Natural killer cell (primary cell): Measurements from ENCODE around the gene NAA15. TPM values are rescaled to one million over a fixed set of nuclear protein-coding genes. Genes with fewer than 3 reads are reported as not detected.

Source experiments
- ATAC-seq, 3 donors: fragments of 150-1000 bp in 2 of 3; fragments of 200-7000 bp in 1 of 3; cut with Tn5 transposase; 1 replicate in 1 of 3; 2 replicates in 2 of 3; pipeline ENCODE4 v1.10.0; 2021; ENCODE audit warnings: mild to moderate bottlenecking in 2 of 3, moderate library complexity in 2 of 3
- DNase-seq, 2 donors: peaks; one replicate each; pipeline versions ENCODE4 v3.0.0 to v3.0.0-alpha.2; 2013 to 2021; ENCODE audit warnings: mixed read lengths in 1 of 2
- H3K27ac ChIP-seq: one replicate; pipeline ENCODE4 v1.5.1; 2013; ENCODE audit warnings: mild to moderate bottlenecking, low read length
- H3K27me3 ChIP-seq: one replicate; pipeline ENCODE4 v1.6.1; 2013; ENCODE audit warnings: low read length; ENCODE audit not compliant: control insufficient read depth, insufficient read depth
- H3K36me3 ChIP-seq: one replicate; pipeline ENCODE4 v1.6.1; 2013; ENCODE audit warnings: low read length; ENCODE audit not compliant: control insufficient read depth, insufficient read depth
- H3K4me1 ChIP-seq: one replicate; pipeline ENCODE4 v1.6.1; 2013; ENCODE audit warnings: low read length; ENCODE audit not compliant: control insufficient read depth, insufficient read depth
- H3K4me3 ChIP-seq: one replicate; pipeline ENCODE4 v1.5.1; 2013; ENCODE audit warnings: low read length
- H3K9me3 ChIP-seq: one replicate; pipeline ENCODE4 v1.6.1; 2013; ENCODE audit warnings: low read length; ENCODE audit not compliant: control insufficient read depth, insufficient read depth
- H3K27ac Mint-ChIP-seq, 2 donors: one replicate each; pipeline ENCODE4 v1.8.0; 2022; ENCODE audit warnings: mild to moderate bottlenecking in 2 of 2, mixed read lengths in 2 of 2, moderate library complexity in 1 of 2
- H3K27me3 Mint-ChIP-seq, 2 donors: one replicate each; pipeline ENCODE4 v1.8.0; 2022; ENCODE audit warnings: low read depth in 2 of 2, mixed read lengths in 2 of 2
- H3K36me3 Mint-ChIP-seq: one replicate; pipeline ENCODE4 v1.8.0; 2022; ENCODE audit warnings: mixed read lengths
- H3K4me1 Mint-ChIP-seq, 2 donors: one replicate each; pipeline ENCODE4 v1.8.0; 2022; ENCODE audit warnings: mixed read lengths in 2 of 2
- H3K4me3 Mint-ChIP-seq: one replicate; pipeline ENCODE4 v1.8.0; 2022; ENCODE audit warnings: mild to moderate bottlenecking, moderate library complexity, mixed read lengths
- H3K9me3 Mint-ChIP-seq, 2 donors: one replicate each; pipeline ENCODE4 v1.8.0; 2022; ENCODE audit warnings: mixed read lengths in 2 of 2
- WGBS: methylation state at CpG from one replicate; pipeline ENCODE4 v1.1.7; 2013; ENCODE audit warnings: missing lambda C conversion rate; ENCODE audit not compliant: insufficient coverage; 5-methylcytosine and 5-hydroxymethylcytosine counted together
- intact Hi-C: fragments of 100-400 bp; cut with micrococcal nuclease; formaldehyde crosslinking; loops from one replicate; pipeline ENCODE4 v1.14.2; 2022
- total RNA-seq, 4 donors: library from RNA; stranded (reverse); fragments of 120-200 nt in 1 of 4; gene quantifications; one replicate each; pipeline versions ENCODE4 v1.2.3 to v1.2.4, GENCODE V29; 2013 to 2022
- TF ChIP-seq, protein P1 (sequence below): fragments of 200-600 bp; IDR thresholded peaks from one replicate; pipeline ENCODE4 v1.8.0; 2022; ENCODE audit warnings: antibody characterized with exemption

NAA15 gene
- total RNA-seq, 3 donors from 2014 or later (not counting 1 experiment from before 2014, with no cell fraction given): 56.7 to 66.3 (median 61.9) TPM

DNA sequence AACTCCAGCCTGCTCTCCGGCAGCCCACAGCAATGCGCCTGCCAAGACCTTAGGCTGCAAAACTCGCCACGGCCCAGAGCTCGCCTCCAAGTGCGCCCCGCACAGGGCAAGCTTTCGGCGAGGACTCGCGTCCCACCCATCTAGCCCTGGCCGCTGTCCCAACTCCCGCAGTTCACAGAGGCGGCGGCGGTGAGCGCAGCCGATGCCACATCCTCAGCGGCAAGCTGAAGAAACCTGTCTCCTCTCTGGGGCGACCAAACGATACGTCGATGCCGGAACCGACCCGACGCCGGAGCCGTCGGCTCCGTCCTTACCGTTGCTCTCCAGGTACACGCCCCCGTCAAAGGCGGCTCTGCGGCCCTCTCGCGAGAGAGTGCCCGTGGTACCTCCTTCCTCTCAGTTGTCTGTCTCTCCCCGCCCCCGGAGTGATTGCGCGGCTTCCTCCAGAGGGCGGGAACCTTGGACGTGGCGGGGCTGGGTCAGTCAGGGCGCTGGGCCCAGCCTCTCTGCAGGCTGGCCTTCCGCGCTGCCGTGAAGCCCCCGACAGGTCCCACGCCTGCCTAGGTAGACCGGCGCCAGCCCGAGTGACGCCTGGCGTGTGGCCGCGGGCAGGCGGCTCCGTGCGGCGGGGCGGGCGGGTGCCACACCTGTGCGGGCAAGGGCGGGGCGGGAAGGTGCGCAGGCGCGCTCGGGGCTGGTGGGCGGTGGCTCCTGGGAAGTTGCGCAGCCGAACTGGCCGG, 152.2 kb downstream of the NAA15 start:
- H3K9me3 ChIP-seq: no peaks in the 10 kb centered on the region
- Mint-ChIP-seq H3K4me3 (peak overlapping the region; percentile 99), H3K27me3 (no peaks in the 10 kb centered on the region), H3K4me1 (peaks cover 62% of the 10 kb centered on the region in 2 donors), H3K27ac (peak overlapping the region; percentile 99), H3K36me3 (no peaks in the 10 kb centered on the region), H3K9me3 (no peaks in the 10 kb centered on the region)
- peaks cover 20% of the 10 kb centered on the region for H3K4me1 ChIP-seq
- no peaks in the 10 kb centered on the region for H3K27me3 ChIP-seq
- intact Hi-C loops: loop anchor here (2.0 kb wide), 4 partner anchors 75 to 371 kb away; partner anchors contain the start of genes ELF2 and NDUFC1
- WGBS: under 1% methylated on average over 76 of the region's 76 CpGs
- H3K36me3 ChIP-seq: no peaks in the 10 kb centered on the region
- peak; percentile 91 to 97 for DNase-seq
- peak overlapping the region; percentile 80 for H3K4me3 ChIP-seq
- peak overlapping the region; percentile 89 for H3K27ac ChIP-seq
- TF ChIP-seq, protein P1, sequence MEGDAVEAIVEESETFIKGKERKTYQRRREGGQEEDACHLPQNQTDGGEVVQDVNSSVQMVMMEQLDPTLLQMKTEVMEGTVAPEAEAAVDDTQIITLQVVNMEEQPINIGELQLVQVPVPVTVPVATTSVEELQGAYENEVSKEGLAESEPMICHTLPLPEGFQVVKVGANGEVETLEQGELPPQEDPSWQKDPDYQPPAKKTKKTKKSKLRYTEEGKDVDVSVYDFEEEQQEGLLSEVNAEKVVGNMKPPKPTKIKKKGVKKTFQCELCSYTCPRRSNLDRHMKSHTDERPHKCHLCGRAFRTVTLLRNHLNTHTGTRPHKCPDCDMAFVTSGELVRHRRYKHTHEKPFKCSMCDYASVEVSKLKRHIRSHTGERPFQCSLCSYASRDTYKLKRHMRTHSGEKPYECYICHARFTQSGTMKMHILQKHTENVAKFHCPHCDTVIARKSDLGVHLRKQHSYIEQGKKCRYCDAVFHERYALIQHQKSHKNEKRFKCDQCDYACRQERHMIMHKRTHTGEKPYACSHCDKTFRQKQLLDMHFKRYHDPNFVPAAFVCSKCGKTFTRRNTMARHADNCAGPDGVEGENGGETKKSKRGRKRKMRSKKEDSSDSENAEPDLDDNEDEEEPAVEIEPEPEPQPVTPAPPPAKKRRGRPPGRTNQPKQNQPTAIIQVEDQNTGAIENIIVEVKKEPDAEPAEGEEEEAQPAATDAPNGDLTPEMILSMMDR: no peak
- ATAC-seq: peak; percentile 89 to 96 (median 91)

DNA sequence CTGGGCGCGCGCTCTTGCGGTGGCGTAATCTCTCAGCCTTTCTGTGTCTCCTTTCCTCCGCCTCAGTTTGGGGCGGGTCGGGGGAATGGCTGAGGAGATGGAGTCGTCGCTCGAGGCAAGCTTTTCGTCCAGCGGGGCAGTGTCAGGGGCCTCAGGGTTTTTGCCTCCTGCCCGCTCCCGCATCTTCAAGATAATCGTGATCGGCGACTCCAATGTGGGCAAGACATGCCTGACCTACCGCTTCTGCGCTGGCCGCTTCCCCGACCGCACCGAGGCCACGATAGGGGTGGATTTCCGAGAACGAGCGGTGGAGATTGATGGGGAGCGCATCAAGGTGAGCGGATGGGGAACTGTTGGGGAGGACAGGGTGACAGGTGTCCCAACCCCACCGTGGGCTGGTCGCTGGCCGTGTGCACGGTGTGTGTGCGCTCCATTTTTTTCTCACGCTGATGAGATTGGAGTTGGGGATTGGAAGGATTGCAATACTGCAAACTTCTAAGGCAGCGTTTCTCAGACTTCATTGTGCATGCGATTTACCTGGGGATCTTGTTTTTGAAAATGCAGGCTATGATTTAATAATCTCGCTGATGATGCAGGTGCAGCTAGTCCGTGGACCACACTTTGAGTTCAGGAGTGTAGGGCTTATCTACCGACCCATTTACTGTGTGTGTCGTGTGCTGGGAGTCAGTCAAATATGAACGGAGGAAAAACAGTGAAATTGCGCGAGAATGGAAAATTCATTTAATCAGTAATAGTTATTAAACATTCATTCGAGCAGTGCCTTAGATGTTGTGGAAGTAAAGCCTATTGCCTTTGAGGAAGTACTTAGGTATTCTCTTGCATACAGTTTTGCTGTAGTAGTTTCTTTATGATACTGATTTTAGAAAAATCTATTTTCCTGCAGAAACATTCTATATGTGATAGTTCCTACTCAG, 153.1 kb downstream of the NAA15 start, which contains the start of gene RAB33B:
RAB33B (plus strand) TSS at position 11 of the 935 bp plus-strand sequence; CDS start at position 86, 75 bp downstream.
- H3K36me3 Mint-ChIP-seq: no peaks in the 10 kb centered on the region
- TF ChIP-seq, protein P1: no peak
- whole genome bisulfite sequencing: 3% methylated on average over 45 of the region's 46 CpGs
- Histone ChIP-seq H3K36me3 (no peaks in the 10 kb centered on the region), H3K27ac (peak within 1 kb of the TSS; percentile 89), H3K27me3 (no peaks in the 10 kb centered on the region), H3K9me3 (no peaks in the 10 kb centered on the region), H3K4me3 (peak within 1 kb of the TSS; percentile 80), H3K4me1 (peaks cover 20% of the 10 kb centered on the region)
- intact Hi-C loops: no loop called here
- no peaks in the 10 kb centered on the region for H3K9me3 Mint-ChIP-seq
- no peaks in the 10 kb centered on the region for H3K27me3 Mint-ChIP-seq
- H3K4me1 Mint-ChIP-seq: peaks cover 66 to 70% of the 10 kb centered on the region in 2 donors
- DNase-seq: no peak
- H3K27ac Mint-ChIP-seq: peak within 1 kb of the TSS; percentile 99
- no peak for ATAC-seq
- H3K4me3 Mint-ChIP-seq: peak within 1 kb of the TSS; percentile 99

DNA sequence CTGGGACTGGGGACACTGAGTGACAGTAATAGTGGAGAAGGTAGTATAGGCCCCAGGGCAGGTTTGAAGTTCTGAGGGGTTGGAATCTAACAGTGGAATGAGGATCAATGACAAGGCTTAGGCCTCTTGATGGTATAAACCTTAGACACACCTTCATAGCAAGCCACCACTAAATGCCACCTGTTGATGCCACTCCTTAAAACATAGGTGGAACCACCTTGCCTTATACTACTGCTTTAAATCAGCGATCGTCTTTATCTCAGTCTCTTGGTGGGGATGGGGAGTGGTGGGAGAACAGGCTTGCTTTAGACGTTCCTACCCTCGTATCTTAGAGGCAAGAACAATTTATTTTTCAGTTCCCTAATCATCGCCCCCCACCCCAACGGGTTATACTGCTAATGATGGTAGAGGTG, 153.8 kb downstream of the NAA15 start:
- intact Hi-C loops: no loop called here
- Histone ChIP-seq H3K4me3 (no peak overlapping the region), H3K27me3 (no peaks in the 10 kb centered on the region), H3K27ac (no peak overlapping the region), H3K9me3 (no peaks in the 10 kb centered on the region), H3K4me1 (peaks cover 20% of the 10 kb centered on the region), H3K36me3 (no peaks in the 10 kb centered on the region)
- DNase-seq: peak in 1 of 2 donors; percentile 10
- WGBS: no CpG with 5 or more reads among the region's 6 CpGs
- Mint-ChIP-seq H3K27me3 (no peaks in the 10 kb centered on the region), H3K27ac (peak overlapping the region; percentile 99), H3K36me3 (no peaks in the 10 kb centered on the region), H3K4me1 (peaks cover 70 to 72% of the 10 kb centered on the region in 2 donors), H3K4me3 (peak overlapping the region; percentile 99), H3K9me3 (no peaks in the 10 kb centered on the region)
- TF ChIP-seq, protein P1: no peak
- no peak for ATAC-seq
